GM23338 (cell line): Measurements from ENCODE around the gene TPM3. TPM values are rescaled to one million over a fixed set of nuclear protein-coding genes. Genes with fewer than 3 reads are reported as not detected.

ENCODE experiments used
- ATAC-seq: fragments of 200-7000 bp; cut with Tn5 transposase; 3 replicates; pipeline ENCODE4 v1.9.1; 2020
- DNase-seq: peaks from one replicate; pipeline ENCODE4 v3.0.0-alpha.2; 2015; ENCODE audit warnings: low spot score
- H2AFZ ChIP-seq: fragments of 200-600 bp; sonication (generic); 2 replicates; pipeline ENCODE4 v1.8.0; 2016; ENCODE audit warnings: antibody characterized with exemption, mild to moderate bottlenecking, moderate library complexity
- H3F3A ChIP-seq: fragments of 200-600 bp; sonication (generic); replicated peaks from 2 replicates; pipeline ENCODE4 v1.8.0; 2017; ENCODE audit warnings: antibody characterized with exemption, mixed run types, low read depth
- H3K27ac ChIP-seq: fragments of 200-600 bp; sonication (generic); 2 replicates; pipeline ENCODE4 v1.6.1; 2016; ENCODE audit warnings: low read depth
- H3K27me3 ChIP-seq: fragments of 200-600 bp; sonication (generic); 2 replicates; pipeline ENCODE4 v1.8.0; 2016; ENCODE audit warnings: mild to moderate bottlenecking, mixed run types, moderate library complexity; ENCODE audit not compliant: insufficient read depth
- H3K36me3 ChIP-seq: fragments of 200-600 bp; sonication (generic); 2 replicates; pipeline ENCODE4 v1.8.0; 2016; ENCODE audit warnings: mild to moderate bottlenecking; ENCODE audit not compliant: insufficient read depth
- H3K4me1 ChIP-seq: fragments of 200-600 bp; sonication (generic); 2 replicates; pipeline ENCODE4 v1.8.0; 2016; ENCODE audit warnings: mild to moderate bottlenecking, moderate library complexity; ENCODE audit not compliant: insufficient read depth
- H3K4me2 ChIP-seq: fragments of 200-600 bp; sonication (generic); 2 replicates; pipeline ENCODE4 v1.7.1; 2017; ENCODE audit warnings: mixed run types
- H3K4me3 ChIP-seq: fragments of 200-600 bp; sonication (generic); 2 replicates; pipeline ENCODE4 v1.6.1; 2016; ENCODE audit warnings: mixed run types
- H3K79me2 ChIP-seq: fragments of 200-600 bp; sonication (generic); replicated peaks from 2 replicates; pipeline ENCODE4 v1.8.0; 2017; ENCODE audit warnings: mild to moderate bottlenecking; ENCODE audit not compliant: insufficient read depth
- H3K9me2 ChIP-seq: fragments of 200-600 bp; sonication (generic); 2 replicates; pipeline ENCODE4 v1.8.0; 2017; ENCODE audit not compliant: insufficient read depth
- H4K20me1 ChIP-seq: fragments of 200-600 bp; sonication (generic); replicated peaks from 2 replicates; pipeline ENCODE4 v1.8.0; 2017; ENCODE audit warnings: mild to moderate bottlenecking; ENCODE audit not compliant: insufficient read depth
- H3K27ac Mint-ChIP-seq: 2 replicates; pipeline ENCODE4 v1.8.0; 2020; ENCODE audit warnings: inconsistent platforms, mild to moderate bottlenecking, moderate library complexity, mixed read lengths
- H3K27me3 Mint-ChIP-seq: 3 replicates; pipeline ENCODE4 v1.8.0; 2022; ENCODE audit warnings: low read depth, mild to moderate bottlenecking, moderate library complexity, mixed read lengths, inconsistent platforms; ENCODE audit not compliant: insufficient read depth, poor library complexity
- H3K36me3 Mint-ChIP-seq: 3 replicates; pipeline ENCODE4 v1.8.0; 2021; ENCODE audit warnings: low read depth, mild to moderate bottlenecking, inconsistent platforms, moderate library complexity, mixed read lengths
- H3K4me1 Mint-ChIP-seq: 3 replicates; pipeline ENCODE4 v1.8.0; 2020; ENCODE audit warnings: mild to moderate bottlenecking, inconsistent platforms, mixed read lengths
- H3K4me3 Mint-ChIP-seq: 3 replicates; pipeline ENCODE4 v1.8.0; 2021; ENCODE audit warnings: moderate library complexity, mild to moderate bottlenecking, inconsistent platforms, mixed read lengths
- H3K9me3 Mint-ChIP-seq: 3 replicates; pipeline ENCODE4 v1.8.0; 2020; ENCODE audit warnings: moderate library complexity, mild to moderate bottlenecking, inconsistent platforms, mixed read lengths
- CREB1 ChIP-seq: fragments of 250-450 bp; sonication (Bioruptor Pico); IDR thresholded peaks from 2 replicates; pipeline ENCODE4 v1.5.0; 2020; ENCODE audit warnings: low read depth, mild to moderate bottlenecking, moderate library complexity
- EZH2 ChIP-seq: fragments of 200-600 bp; sonication (generic); IDR thresholded peaks from one replicate; pipeline ENCODE4 v1.8.0; 2017; ENCODE audit warnings: antibody characterized with exemption, mild to moderate bottlenecking, low read depth; ENCODE audit not compliant: unreplicated experiment
- JUNB ChIP-seq: IDR thresholded peaks from one replicate; pipeline ENCODE4 v1.6.1; 2016; ENCODE audit warnings: antibody characterized with exemption; ENCODE audit not compliant: unreplicated experiment
- NANOG ChIP-seq: IDR thresholded peaks from 2 replicates; pipeline ENCODE4 v1.6.1; 2016; ENCODE audit warnings: antibody characterized with exemption, borderline replicate concordance
- POLR2AphosphoS5 ChIP-seq: IDR thresholded peaks from 2 replicates; pipeline ENCODE4 v1.6.1; 2016; ENCODE audit warnings: antibody characterized with exemption, low read depth
- STAT1 ChIP-seq: IDR thresholded peaks from one replicate; pipeline ENCODE4 v1.6.1; 2016; ENCODE audit warnings: antibody characterized with exemption; ENCODE audit not compliant: unreplicated experiment
- ZNF114 ChIP-seq: fragments of 250-450 bp; sonication (Bioruptor Pico); IDR thresholded peaks from 2 replicates; pipeline ENCODE4 v1.5.0; 2020; ENCODE audit warnings: mild to moderate bottlenecking, moderate library complexity
- ZNF331 ChIP-seq: fragments of 250-450 bp; sonication (Bioruptor Pico); IDR thresholded peaks from 2 replicates; pipeline ENCODE4 v1.5.0; 2020; ENCODE audit warnings: low read depth, mild to moderate bottlenecking, moderate library complexity
- polyA plus RNA-seq: library from polyadenylated mRNA; unstranded; fragments of >200 nt; fragmentation: Nextera tagmentation; extraction: Ambion mirVana; gene quantifications from 2 replicates; pipeline ENCODE4 v1.2.1, GENCODE V29; 2016
- total RNA-seq: library from RNA; depleted of rRNA; stranded (reverse); fragments of >200 nt; shearing (Covaris generic); gene quantifications from 2 replicates; pipeline ENCODE4 v1.2.3, GENCODE V29; 2014
- TF ChIP-seq, protein P1 (sequence below): IDR thresholded peaks from one replicate; pipeline ENCODE4 v1.6.1; 2018; ENCODE audit warnings: antibody characterized with exemption; ENCODE audit not compliant: unreplicated experiment
- TF ChIP-seq, protein P2 (sequence below): fragments of 250-450 bp; sonication (Bioruptor Pico); IDR thresholded peaks from 2 replicates; pipeline ENCODE4 v1.5.0; 2020; ENCODE audit warnings: mild to moderate bottlenecking, moderate library complexity
- TF ChIP-seq, protein P3 (sequence below), 2 experiments: fragments of 200-600 bp in 1 of 2; sonication (generic) in 1 of 2; conservative IDR thresholded peaks; 2 replicates each; pipeline versions ENCODE4 v1.5.1 to v1.6.1; 2016 to 2017; ENCODE audit warnings: antibody characterized with exemption in 2 of 2, low read depth in 2 of 2, mild to moderate bottlenecking in 2 of 2, moderate library complexity in 1 of 2

The TPM3 gene
- total and polyA plus RNA-seq, 2 experiments from 2014 or later, result 544 to 747 TPM

DNA sequence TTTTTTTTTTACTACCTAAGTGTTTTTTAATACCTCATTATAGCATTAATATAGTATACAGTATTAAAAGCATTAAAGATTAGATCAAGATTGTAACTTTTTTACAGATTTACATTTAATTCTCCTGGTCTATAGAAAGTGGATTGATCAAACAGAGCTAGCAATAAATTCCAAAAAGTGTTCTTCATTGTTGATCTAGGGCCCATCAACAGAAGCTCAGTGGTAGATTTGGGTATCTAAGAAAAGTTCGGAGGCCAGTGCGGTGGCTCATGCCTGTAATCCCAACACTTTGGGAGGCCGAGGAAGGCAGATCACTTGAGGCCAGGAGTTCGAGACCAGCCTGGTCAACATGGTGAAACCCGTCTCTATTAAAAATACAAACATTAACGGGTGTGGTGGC lies 49.5 kb downstream of the TPM3 start (continued):
- TF ChIP-seq, protein P1, sequence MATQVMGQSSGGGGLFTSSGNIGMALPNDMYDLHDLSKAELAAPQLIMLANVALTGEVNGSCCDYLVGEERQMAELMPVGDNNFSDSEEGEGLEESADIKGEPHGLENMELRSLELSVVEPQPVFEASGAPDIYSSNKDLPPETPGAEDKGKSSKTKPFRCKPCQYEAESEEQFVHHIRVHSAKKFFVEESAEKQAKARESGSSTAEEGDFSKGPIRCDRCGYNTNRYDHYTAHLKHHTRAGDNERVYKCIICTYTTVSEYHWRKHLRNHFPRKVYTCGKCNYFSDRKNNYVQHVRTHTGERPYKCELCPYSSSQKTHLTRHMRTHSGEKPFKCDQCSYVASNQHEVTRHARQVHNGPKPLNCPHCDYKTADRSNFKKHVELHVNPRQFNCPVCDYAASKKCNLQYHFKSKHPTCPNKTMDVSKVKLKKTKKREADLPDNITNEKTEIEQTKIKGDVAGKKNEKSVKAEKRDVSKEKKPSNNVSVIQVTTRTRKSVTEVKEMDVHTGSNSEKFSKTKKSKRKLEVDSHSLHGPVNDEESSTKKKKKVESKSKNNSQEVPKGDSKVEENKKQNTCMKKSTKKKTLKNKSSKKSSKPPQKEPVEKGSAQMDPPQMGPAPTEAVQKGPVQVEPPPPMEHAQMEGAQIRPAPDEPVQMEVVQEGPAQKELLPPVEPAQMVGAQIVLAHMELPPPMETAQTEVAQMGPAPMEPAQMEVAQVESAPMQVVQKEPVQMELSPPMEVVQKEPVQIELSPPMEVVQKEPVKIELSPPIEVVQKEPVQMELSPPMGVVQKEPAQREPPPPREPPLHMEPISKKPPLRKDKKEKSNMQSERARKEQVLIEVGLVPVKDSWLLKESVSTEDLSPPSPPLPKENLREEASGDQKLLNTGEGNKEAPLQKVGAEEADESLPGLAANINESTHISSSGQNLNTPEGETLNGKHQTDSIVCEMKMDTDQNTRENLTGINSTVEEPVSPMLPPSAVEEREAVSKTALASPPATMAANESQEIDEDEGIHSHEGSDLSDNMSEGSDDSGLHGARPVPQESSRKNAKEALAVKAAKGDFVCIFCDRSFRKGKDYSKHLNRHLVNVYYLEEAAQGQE, result no peak
- no peak for TF ChIP-seq NANOG

DNA sequence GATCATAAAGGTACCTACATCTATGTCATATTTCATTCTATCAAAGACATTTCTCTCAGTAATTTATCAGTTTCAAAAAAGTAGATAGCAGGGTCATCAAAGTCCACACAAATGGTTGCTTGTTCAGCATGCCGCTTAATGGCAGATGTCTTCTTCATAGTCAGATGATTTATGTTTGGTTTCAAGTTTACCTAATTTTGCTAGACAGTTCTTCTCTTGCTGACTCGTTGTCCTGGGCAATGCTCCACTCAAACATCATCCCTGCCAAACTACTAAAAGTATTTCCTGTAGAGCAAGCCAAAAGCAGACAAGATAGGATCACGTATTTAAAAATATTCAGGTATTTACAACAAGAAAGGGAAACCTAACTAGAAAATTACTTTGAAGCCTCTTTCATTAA lies 50.7 kb downstream of the TPM3 start:
- Histone ChIP-seq H3K27me3 (no peaks in the 10 kb centered on the region), H3F3A (no peaks in the 10 kb centered on the region), H3K27ac (no peak overlapping the region), H3K9me2 (no peaks in the 10 kb centered on the region), H4K20me1 (no peaks in the 10 kb centered on the region), H3K4me2 (no peak overlapping the region), H3K79me2 (no peaks in the 10 kb centered on the region), H3K4me1 (no peaks in the 10 kb centered on the region), H2AFZ (no peak overlapping the region), H3K36me3 (no peaks in the 10 kb centered on the region), H3K4me3 (no peak overlapping the region)
- Mint-ChIP-seq H3K36me3 (no peaks in the 10 kb centered on the region), H3K9me3 (no peaks in the 10 kb centered on the region), H3K4me3 (no peak overlapping the region), H3K27me3 (peaks cover 4% of the 10 kb centered on the region), H3K27ac (no peak overlapping the region), H3K4me1 (no peaks in the 10 kb centered on the region)
- no peak for ATAC-seq
- no peak for DNase-seq
- TF ChIP-seq CREB1 (CRISPR knock-in tag) (no peak), ZNF331 (CRISPR knock-in tag) (no peak), STAT1 (no peak), ZNF114 (CRISPR knock-in tag) (no peak), JUNB (no peak), POLR2AphosphoS5 (no peak), EZH2 (no peak)
- TF ChIP-seq, protein P1, result no peak
- TF ChIP-seq, protein P2, sequence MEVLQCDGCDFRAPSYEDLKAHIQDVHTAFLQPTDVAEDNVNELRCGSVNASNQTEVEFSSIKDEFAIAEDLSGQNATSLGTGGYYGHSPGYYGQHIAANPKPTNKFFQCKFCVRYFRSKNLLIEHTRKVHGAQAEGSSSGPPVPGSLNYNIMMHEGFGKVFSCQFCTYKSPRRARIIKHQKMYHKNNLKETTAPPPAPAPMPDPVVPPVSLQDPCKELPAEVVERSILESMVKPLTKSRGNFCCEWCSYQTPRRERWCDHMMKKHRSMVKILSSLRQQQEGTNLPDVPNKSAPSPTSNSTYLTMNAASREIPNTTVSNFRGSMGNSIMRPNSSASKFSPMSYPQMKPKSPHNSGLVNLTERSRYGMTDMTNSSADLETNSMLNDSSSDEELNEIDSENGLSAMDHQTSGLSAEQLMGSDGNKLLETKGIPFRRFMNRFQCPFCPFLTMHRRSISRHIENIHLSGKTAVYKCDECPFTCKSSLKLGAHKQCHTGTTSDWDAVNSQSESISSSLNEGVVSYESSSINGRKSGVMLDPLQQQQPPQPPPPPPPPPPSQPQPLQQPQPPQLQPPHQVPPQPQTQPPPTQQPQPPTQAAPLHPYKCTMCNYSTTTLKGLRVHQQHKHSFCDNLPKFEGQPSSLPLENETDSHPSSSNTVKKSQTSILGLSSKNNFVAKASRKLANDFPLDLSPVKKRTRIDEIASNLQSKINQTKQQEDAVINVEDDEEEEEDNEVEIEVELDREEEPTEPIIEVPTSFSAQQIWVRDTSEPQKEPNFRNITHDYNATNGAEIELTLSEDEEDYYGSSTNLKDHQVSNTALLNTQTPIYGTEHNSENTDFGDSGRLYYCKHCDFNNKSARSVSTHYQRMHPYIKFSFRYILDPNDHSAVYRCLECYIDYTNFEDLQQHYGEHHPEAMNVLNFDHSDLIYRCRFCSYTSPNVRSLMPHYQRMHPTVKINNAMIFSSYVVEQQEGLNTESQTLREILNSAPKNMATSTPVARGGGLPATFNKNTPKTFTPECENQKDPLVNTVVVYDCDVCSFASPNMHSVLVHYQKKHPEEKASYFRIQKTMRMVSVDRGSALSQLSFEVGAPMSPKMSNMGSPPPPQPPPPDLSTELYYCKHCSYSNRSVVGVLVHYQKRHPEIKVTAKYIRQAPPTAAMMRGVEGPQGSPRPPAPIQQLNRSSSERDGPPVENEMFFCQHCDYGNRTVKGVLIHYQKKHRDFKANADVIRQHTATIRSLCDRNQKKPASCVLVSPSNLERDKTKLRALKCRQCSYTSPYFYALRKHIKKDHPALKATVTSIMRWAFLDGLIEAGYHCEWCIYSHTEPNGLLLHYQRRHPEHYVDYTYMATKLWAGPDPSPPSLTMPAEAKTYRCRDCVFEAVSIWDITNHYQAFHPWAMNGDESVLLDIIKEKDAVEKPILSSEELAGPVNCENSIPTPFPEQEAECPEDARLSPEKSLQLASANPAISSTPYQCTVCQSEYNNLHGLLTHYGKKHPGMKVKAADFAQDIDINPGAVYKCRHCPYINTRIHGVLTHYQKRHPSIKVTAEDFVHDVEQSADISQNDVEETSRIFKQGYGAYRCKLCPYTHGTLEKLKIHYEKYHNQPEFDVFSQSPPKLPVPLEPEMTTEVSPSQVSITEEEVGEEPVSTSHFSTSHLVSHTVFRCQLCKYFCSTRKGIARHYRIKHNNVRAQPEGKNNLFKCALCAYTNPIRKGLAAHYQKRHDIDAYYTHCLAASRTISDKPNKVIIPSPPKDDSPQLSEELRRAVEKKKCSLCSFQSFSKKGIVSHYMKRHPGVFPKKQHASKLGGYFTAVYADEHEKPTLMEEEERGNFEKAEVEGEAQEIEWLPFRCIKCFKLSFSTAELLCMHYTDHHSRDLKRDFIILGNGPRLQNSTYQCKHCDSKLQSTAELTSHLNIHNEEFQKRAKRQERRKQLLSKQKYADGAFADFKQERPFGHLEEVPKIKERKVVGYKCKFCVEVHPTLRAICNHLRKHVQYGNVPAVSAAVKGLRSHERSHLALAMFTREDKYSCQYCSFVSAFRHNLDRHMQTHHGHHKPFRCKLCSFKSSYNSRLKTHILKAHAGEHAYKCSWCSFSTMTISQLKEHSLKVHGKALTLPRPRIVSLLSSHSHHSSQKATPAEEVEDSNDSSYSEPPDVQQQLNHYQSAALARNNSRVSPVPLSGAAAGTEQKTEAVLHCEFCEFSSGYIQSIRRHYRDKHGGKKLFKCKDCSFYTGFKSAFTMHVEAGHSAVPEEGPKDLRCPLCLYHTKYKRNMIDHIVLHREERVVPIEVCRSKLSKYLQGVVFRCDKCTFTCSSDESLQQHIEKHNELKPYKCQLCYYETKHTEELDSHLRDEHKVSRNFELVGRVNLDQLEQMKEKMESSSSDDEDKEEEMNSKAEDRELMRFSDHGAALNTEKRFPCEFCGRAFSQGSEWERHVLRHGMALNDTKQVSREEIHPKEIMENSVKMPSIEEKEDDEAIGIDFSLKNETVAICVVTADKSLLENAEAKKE (CRISPR knock-in tag), result no peak
- TF ChIP-seq, protein P3, sequence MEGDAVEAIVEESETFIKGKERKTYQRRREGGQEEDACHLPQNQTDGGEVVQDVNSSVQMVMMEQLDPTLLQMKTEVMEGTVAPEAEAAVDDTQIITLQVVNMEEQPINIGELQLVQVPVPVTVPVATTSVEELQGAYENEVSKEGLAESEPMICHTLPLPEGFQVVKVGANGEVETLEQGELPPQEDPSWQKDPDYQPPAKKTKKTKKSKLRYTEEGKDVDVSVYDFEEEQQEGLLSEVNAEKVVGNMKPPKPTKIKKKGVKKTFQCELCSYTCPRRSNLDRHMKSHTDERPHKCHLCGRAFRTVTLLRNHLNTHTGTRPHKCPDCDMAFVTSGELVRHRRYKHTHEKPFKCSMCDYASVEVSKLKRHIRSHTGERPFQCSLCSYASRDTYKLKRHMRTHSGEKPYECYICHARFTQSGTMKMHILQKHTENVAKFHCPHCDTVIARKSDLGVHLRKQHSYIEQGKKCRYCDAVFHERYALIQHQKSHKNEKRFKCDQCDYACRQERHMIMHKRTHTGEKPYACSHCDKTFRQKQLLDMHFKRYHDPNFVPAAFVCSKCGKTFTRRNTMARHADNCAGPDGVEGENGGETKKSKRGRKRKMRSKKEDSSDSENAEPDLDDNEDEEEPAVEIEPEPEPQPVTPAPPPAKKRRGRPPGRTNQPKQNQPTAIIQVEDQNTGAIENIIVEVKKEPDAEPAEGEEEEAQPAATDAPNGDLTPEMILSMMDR (conservative IDR thresholded peaks at IDR 0.05; ENCODE audit: low read depth in 2 of 2), result no peak
